K562 (cell line): ENCODE results near the gene HLA-DMB. TPM values are rescaled to one million over a fixed set of nuclear protein-coding genes. Genes with fewer than 3 reads are reported as not detected.
A peak's percentile ranks its signal among the peaks of the same experiment; 100 is the strongest.

ENCODE experiments used
- ARID1B ChIP-seq: fragments of 450-650 bp; IDR thresholded peaks from 2 replicates; pipeline ENCODE4 v1.6.1; 2016; ENCODE audit warnings: antibody characterized with exemption, mild to moderate bottlenecking, inconsistent platforms
- BRD4 ChIP-seq: fragments of 200-600 bp; sonication (generic); IDR thresholded peaks from 2 replicates; pipeline ENCODE4 v1.6.1; 2017; ENCODE audit warnings: inconsistent platforms
- HMG20A ChIP-seq: fragments of 450-650 bp; formaldehyde crosslinking; conservative IDR thresholded peaks from 2 replicates; pipeline ENCODE4 v1.4.0; 2020; ENCODE audit warnings: mild to moderate bottlenecking, mixed read lengths
- JUN ChIP-seq, 2 experiments: sonication (generic) in 1 of 2; formaldehyde crosslinking in 1 of 2; IDR thresholded peaks; 2 replicates each; pipeline versions ENCODE4 v1.6.1 to v1.8.0; 2012 to 2022; ENCODE audit warnings: borderline replicate concordance in 2 of 2, mild to moderate bottlenecking in 2 of 2, improper control_type of control experiment in 1 of 2, low read depth in 1 of 2, low read length in 1 of 2, missing genetic modification reagents in 1 of 2
- POLR2G ChIP-seq: fragments of 200-400 bp; formaldehyde crosslinking; IDR thresholded peaks from 2 replicates; pipeline ENCODE4 v1.6.1; 2017; ENCODE audit warnings: low read depth, mild to moderate bottlenecking, antibody characterized with exemption, low read length, moderate library complexity
- TARDBP ChIP-seq: fragments of 450-650 bp; IDR thresholded peaks from 2 replicates; pipeline ENCODE4 v1.6.1; 2016
- TEAD2 ChIP-seq: fragments of 450-650 bp; IDR thresholded peaks from 2 replicates; pipeline ENCODE4 v1.6.1; 2016; ENCODE audit warnings: missing genetic modification characterization, control low read depth, missing compliant biosample characterization
- THAP7 ChIP-seq: fragments of 250-450 bp; sonication (Bioruptor Pico); IDR thresholded peaks from 2 replicates; pipeline ENCODE4 v1.5.0; 2021
- XRCC3 ChIP-seq: fragments of 450-650 bp; IDR thresholded peaks from 2 replicates; pipeline ENCODE4 v1.6.1; 2017; ENCODE audit warnings: mild to moderate bottlenecking, moderate library complexity
- ZC3H11A ChIP-seq: IDR thresholded peaks from 2 replicates; pipeline ENCODE4 v1.6.1; 2012; ENCODE audit warnings: low read depth, low read length, improper control_type of control experiment
- ZNF324 ChIP-seq: fragments of 250-450 bp; sonication (Bioruptor Pico); IDR thresholded peaks from 2 replicates; pipeline ENCODE4 v1.4.0; 2020; ENCODE audit warnings: mild to moderate bottlenecking
- ZNF589 ChIP-seq: fragments of 200-800 bp; sonication (Bioruptor generic); IDR thresholded peaks from 2 replicates; pipeline ENCODE4 v1.6.1; 2016; ENCODE audit warnings: low read depth, missing genetic modification characterization, missing compliant biosample characterization
- polyA plus RNA-seq, 8 experiments: library from polyadenylated mRNA; depleted of rRNA in 4 of 8; stranded (reverse) in 5 of 8; unstranded in 3 of 8; fragments of >200 nt; fragmentation: Nextera tagmentation in 2 of 8; fragmentation: Illumina TruSeq in 1 of 8; extraction: Ambion mirVana in 2 of 8; extraction: Trizol in 1 of 8; gene quantifications; 2 replicates each; pipeline versions ENCODE4 v1.2.1 to v1.2.3, GENCODE V29; 2011 to 2014; ENCODE audit warnings: inconsistent platforms in 1 of 8, missing spikeins in 1 of 8
- total RNA-seq, 7 experiments: library from RNA; depleted of rRNA in 6 of 7; stranded (reverse); fragments of >200 nt in 6 of 7; fragmentation: Illumina TruSeq in 2 of 7; extraction: Trizol in 2 of 7; gene quantifications; 2 replicates each; pipeline versions ENCODE4 v1.2.1 to v1.2.3, GENCODE V29; 2011 to 2021; ENCODE audit warnings: low replicate concordance in 1 of 7
- TF ChIP-seq, protein P1 (sequence below), 2 experiments: fragments of 450-650 bp in 1 of 2; sonication (generic) in 1 of 2; formaldehyde crosslinking in 1 of 2; IDR thresholded peaks; 2 replicates each; pipeline versions ENCODE4 v1.7.1 to v1.9.0; 2016 to 2022; ENCODE audit warnings: inconsistent platforms in 1 of 2, mild to moderate bottlenecking in 1 of 2, missing genetic modification reagents in 1 of 2
- TF ChIP-seq, protein P2 (sequence below): fragments of 250-450 bp; sonication (Bioruptor Pico); IDR thresholded peaks from 2 replicates; pipeline ENCODE4 v1.8.0; 2022; ENCODE audit warnings: inconsistent platforms, mild to moderate bottlenecking, moderate library complexity, borderline replicate concordance

Gene HLA-DMB
- total and polyA plus RNA-seq, 9 of the 15 experiments (the other 6 are each of a cell fraction or from before 2014, with no cell fraction given) = 0.38 TPM; not detected in 8

DNA sequence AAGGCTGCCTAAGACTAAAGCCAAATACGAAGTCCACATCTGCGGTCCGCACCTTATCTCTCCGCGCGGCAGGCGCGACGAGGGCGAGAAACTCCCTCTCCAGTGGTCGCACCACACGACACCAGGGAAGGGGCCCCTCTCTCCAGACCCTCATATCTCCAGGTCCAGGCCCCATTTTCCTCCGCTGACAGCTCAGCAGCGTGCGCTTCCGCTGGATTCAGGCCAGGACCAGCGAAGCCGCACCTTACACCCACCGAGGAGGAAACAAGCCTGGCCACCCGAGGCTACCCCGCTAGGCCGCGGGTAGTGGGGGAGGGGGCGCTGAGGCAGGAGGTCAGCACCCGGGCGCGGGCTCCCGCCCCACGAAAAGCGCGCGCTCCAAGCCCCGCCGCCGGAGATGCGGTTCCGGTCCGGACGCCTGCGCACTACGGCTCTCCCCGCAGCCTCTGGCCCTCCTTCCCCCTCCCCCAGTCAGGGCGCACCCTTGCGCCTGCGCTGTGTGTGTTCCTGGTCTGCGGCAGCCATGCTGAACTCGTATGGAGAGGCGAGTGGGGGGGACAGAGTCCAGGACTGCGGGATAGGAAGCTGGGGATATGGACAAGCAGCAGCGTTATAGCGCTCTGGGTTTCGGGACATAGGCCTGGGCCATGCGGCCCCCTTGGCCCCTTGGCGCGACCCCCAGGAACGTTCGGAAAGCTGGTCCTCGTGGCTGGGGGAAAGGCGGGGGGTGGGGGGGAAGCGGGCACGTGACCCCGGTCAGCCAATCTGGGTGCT is 27.5 kb upstream of the HLA-DMB start, which contains the start of gene BRD2 (continued):
- TF ChIP-seq BRD4 (no peak; the same call in 1 of the 2 replicates), ZC3H11A (no peak), ZNF589 (peak; percentile 71), ZNF324 (CRISPR knock-in tag) (no peak), TEAD2 (tag) (no peak), TARDBP (peak; percentile 71), POLR2G (peak; percentile 94), HMG20A (no peak), THAP7 (CRISPR knock-in tag) (0 out of 2 replicates have a peak, but pooled peaks have one; percentile 34), XRCC3 (no peak), ARID1B (peak; percentile 81), JUN (IDR thresholded peaks at IDR 0.05; ENCODE audit: borderline replicate concordance, low read depth, low read length) (peak; percentile 35), JUN (CRISPR knock-in tag; IDR thresholded peaks at IDR 0.05; ENCODE audit: borderline replicate concordance) (0 out of 2 replicates have a peak, but pooled peaks have one; percentile 12)
- TF ChIP-seq, protein P1, sequence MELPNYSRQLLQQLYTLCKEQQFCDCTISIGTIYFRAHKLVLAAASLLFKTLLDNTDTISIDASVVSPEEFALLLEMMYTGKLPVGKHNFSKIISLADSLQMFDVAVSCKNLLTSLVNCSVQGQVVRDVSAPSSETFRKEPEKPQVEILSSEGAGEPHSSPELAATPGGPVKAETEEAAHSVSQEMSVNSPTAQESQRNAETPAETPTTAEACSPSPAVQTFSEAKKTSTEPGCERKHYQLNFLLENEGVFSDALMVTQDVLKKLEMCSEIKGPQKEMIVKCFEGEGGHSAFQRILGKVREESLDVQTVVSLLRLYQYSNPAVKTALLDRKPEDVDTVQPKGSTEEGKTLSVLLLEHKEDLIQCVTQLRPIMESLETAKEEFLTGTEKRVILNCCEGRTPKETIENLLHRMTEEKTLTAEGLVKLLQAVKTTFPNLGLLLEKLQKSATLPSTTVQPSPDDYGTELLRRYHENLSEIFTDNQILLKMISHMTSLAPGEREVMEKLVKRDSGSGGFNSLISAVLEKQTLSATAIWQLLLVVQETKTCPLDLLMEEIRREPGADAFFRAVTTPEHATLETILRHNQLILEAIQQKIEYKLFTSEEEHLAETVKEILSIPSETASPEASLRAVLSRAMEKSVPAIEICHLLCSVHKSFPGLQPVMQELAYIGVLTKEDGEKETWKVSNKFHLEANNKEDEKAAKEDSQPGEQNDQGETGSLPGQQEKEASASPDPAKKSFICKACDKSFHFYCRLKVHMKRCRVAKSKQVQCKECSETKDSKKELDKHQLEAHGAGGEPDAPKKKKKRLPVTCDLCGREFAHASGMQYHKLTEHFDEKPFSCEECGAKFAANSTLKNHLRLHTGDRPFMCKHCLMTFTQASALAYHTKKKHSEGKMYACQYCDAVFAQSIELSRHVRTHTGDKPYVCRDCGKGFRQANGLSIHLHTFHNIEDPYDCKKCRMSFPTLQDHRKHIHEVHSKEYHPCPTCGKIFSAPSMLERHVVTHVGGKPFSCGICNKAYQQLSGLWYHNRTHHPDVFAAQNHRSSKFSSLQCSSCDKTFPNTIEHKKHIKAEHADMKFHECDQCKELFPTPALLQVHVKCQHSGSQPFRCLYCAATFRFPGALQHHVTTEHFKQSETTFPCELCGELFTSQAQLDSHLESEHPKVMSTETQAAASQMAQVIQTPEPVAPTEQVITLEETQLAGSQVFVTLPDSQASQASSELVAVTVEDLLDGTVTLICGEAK (IDR thresholded peaks at IDR 0.05) = peak; percentile 63; the same call in 1 of the 2 replicates
- TF ChIP-seq, protein P1 (CRISPR knock-in tag; IDR thresholded peaks at IDR 0.05) = no peak
- TF ChIP-seq, protein P2, sequence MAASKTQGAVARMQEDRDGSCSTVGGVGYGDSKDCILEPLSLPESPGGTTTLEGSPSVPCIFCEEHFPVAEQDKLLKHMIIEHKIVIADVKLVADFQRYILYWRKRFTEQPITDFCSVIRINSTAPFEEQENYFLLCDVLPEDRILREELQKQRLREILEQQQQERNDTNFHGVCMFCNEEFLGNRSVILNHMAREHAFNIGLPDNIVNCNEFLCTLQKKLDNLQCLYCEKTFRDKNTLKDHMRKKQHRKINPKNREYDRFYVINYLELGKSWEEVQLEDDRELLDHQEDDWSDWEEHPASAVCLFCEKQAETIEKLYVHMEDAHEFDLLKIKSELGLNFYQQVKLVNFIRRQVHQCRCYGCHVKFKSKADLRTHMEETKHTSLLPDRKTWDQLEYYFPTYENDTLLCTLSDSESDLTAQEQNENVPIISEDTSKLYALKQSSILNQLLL (CRISPR knock-in tag) = no peak
